HEK293T (cell line): ENCODE measurements around the gene NME4.
"Not testable (repeated sequence)": the region's sequence is repeated elsewhere in the genome, so short reads cannot be mapped to it uniquely, and the experiment has no call there.

Experiments used
- CTCF ChIA-PET: fragments of 350-600 bp; formaldehyde crosslinking; extraction: SDS; loops from one replicate; lab custom pipeline; 2021; ENCODE audit warnings: antibody characterized with exemption, inconsistent platforms; lab: Yijun Ruan, JAX
- POLR2A ChIA-PET: fragments of 350-600 bp; formaldehyde crosslinking; extraction: SDS; loops from one replicate; lab custom pipeline; 2020; ENCODE audit warnings: antibody characterized with exemption, inconsistent platforms; lab: Yijun Ruan, JAX
- DNase-seq: peaks from one replicate; pipeline ENCODE4 v3.0.0; 2012; ENCODE audit warnings: mixed read lengths; ENCODE audit errors: extremely low spot score
- ARNT ChIP-seq: fragments of 450-650 bp; IDR thresholded peaks from 2 replicates; pipeline ENCODE4 v1.6.1; 2017; ENCODE audit warnings: mild to moderate bottlenecking
- BHLHE40 ChIP-seq: fragments of 450-650 bp; IDR thresholded peaks from 2 replicates; pipeline ENCODE4 v1.6.1; 2016; ENCODE audit warnings: mild to moderate bottlenecking, moderate library complexity, borderline replicate concordance
- CTBP1 ChIP-seq: fragments of 450-650 bp; IDR thresholded peaks from 2 replicates; pipeline ENCODE4 v1.6.1; 2016; ENCODE audit warnings: borderline replicate concordance
- ELF4 ChIP-seq: fragments of 450-650 bp; IDR thresholded peaks from 2 replicates; pipeline ENCODE4 v1.6.1; 2017; ENCODE audit warnings: antibody characterized with exemption
- FOXA1 ChIP-seq: fragments of 450-650 bp; IDR thresholded peaks from 2 replicates; pipeline ENCODE4 v1.6.1; 2016; ENCODE audit warnings: mild to moderate bottlenecking
- FOXK2 ChIP-seq: fragments of 450-650 bp; IDR thresholded peaks from 2 replicates; pipeline ENCODE4 v1.6.1; 2016; ENCODE audit warnings: mild to moderate bottlenecking
- FOXM1 ChIP-seq: fragments of 450-650 bp; IDR thresholded peaks from 2 replicates; pipeline ENCODE4 v1.6.1; 2017; ENCODE audit warnings: mild to moderate bottlenecking, borderline replicate concordance
- HDGF ChIP-seq: fragments of 450-650 bp; IDR thresholded peaks from 2 replicates; pipeline ENCODE4 v1.6.1; 2017; ENCODE audit warnings: antibody characterized with exemption, borderline replicate concordance
- L3MBTL2 ChIP-seq: fragments of 450-650 bp; conservative IDR thresholded peaks from 2 replicates; pipeline ENCODE4 v1.6.1; 2016; ENCODE audit warnings: mild to moderate bottlenecking
- LEF1 ChIP-seq: fragments of 450-650 bp; IDR thresholded peaks from 2 replicates; pipeline ENCODE4 v1.6.1; 2017; ENCODE audit warnings: mild to moderate bottlenecking, borderline replicate concordance
- NFRKB ChIP-seq: fragments of 450-650 bp; IDR thresholded peaks from 2 replicates; pipeline ENCODE4 v1.6.1; 2016; ENCODE audit warnings: mild to moderate bottlenecking, moderate library complexity
- PKNOX1 ChIP-seq: fragments of 450-650 bp; IDR thresholded peaks from 2 replicates; pipeline ENCODE4 v1.6.1; 2016
- SP1 ChIP-seq: fragments of 450-650 bp; IDR thresholded peaks from 2 replicates; pipeline ENCODE4 v1.6.1; 2017
- SUZ12 ChIP-seq: fragments of 450-650 bp; IDR thresholded peaks from 2 replicates; pipeline ENCODE4 v1.6.1; 2016; ENCODE audit warnings: mild to moderate bottlenecking
- TARDBP ChIP-seq: fragments of 450-650 bp; IDR thresholded peaks from 2 replicates; pipeline ENCODE4 v1.6.1; 2016
- ZNF384 ChIP-seq: fragments of 450-650 bp; IDR thresholded peaks from 2 replicates; pipeline ENCODE4 v1.6.1; 2016

NME4 gene

GRCh38 chr16:397135-397661 is at the start of gene NME4:
Gene NME4, plus strand, starts transcription at chr16:397199. Its CDS starts 24 bp downstream, at chr16:397223.
- CTCF ChIA-PET: no interaction called here
- TF ChIP-seq ELF4: no peak
- no peak for TF ChIP-seq PKNOX1
- no peak for TF ChIP-seq BHLHE40
- TF ChIP-seq NFRKB: no peak
- no peak for TF ChIP-seq SP1
- no peak for TF ChIP-seq FOXK2
- TF ChIP-seq FOXA1: no peak
- no peak for TF ChIP-seq FOXM1
- TF ChIP-seq TARDBP: no peak
- TF ChIP-seq LEF1: no peak
- no peak for TF ChIP-seq ARNT
- peak; percentile 56 for DNase-seq
- POLR2A ChIA-PET: interaction anchor here (1.0 kb wide), 1 partner anchor 29 kb away, joined by 3 read pairs; no protein-coding TSS in a partner anchor

- ChIA-PET POLR2A (no interaction called here), CTCF (no interaction called here)
- no peak for TF ChIP-seq SP1
- no peak for TF ChIP-seq CTBP1
- no peak for TF ChIP-seq FOXK2
- no peak for TF ChIP-seq HDGF
- TF ChIP-seq FOXM1: no peak
- no peak for TF ChIP-seq TARDBP
- TF ChIP-seq BHLHE40: no peak
- no peak for TF ChIP-seq FOXA1
- no peak for TF ChIP-seq LEF1
- TF ChIP-seq PKNOX1: no peak
- TF ChIP-seq ELF4: no peak
- TF ChIP-seq ARNT: no peak
- no peak for TF ChIP-seq NFRKB
- no peak for TF ChIP-seq L3MBTL2
- TF ChIP-seq SUZ12: no peak
- TF ChIP-seq ZNF384: no peak
- DNase-seq: no peak
These were observed 49.8 kb upstream of the NME4 start for GRCh38 chr16:347203-347602.

DNA sequence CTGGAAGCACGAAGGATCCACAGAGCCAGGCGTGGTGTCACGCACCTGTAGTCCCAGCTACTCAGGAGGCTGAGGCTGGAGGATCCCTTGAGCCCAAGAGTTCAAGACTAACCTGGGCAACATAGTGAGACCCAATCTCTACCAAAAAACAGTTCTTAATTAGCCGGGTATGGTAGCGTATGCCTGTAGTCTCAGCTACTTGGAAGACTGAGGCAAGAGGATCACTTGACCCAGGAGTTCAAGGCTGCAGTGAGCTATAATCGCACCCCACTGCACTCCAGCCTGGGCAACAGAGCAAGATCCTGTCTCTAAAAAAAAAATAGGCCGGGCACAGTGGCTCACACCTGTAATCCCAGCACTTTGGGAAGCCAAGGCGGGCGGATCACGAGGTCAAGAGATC is 48.5 kb upstream of the NME4 start:
- CTCF ChIA-PET, DNase-seq: not testable (repeated sequence)
- POLR2A ChIA-PET: interaction anchor here (0.6 kb wide), 1 partner anchor 1727 kb away, joined by 3 read pairs; no protein-coding TSS in a partner anchor

GRCh38 chr16:349211-349610 is 47.8 kb upstream of the NME4 start:
- CTCF ChIA-PET: no interaction called here
- no peak for DNase-seq
- TF ChIP-seq FOXM1: no peak
- TF ChIP-seq FOXK2: no peak
- TF ChIP-seq CTBP1: no peak
- no peak for TF ChIP-seq L3MBTL2
- no peak for TF ChIP-seq ELF4
- no peak for TF ChIP-seq FOXA1
- TF ChIP-seq ARNT: no peak
- TF ChIP-seq TARDBP: no peak
- no peak for TF ChIP-seq ZNF384
- TF ChIP-seq HDGF: no peak
- TF ChIP-seq BHLHE40: no peak
- no peak for TF ChIP-seq LEF1
- TF ChIP-seq SP1: no peak
- TF ChIP-seq SUZ12: no peak
- TF ChIP-seq NFRKB: no peak
- TF ChIP-seq PKNOX1: no peak
- POLR2A ChIA-PET: no interaction called here

- CTCF ChIA-PET: interaction anchor here (0.6 to 0.8 kb wide), 2 partner anchors 12 to 19 kb away, joined by 3 read pairs; no protein-coding TSS in a partner anchor
- TF ChIP-seq CTBP1: no peak
- no peak for TF ChIP-seq BHLHE40
- no peak for TF ChIP-seq ARNT
- no peak for TF ChIP-seq SP1
- POLR2A ChIA-PET: interaction anchor here (1.6 kb wide), 1 partner anchor 70 kb away, joined by 3 read pairs; the partner anchor contains the start of gene ARHGDIG
- DNase-seq: no peak
These were observed 46.8 kb upstream of the NME4 start for GRCh38 chr16:350203-350602.

DNA sequence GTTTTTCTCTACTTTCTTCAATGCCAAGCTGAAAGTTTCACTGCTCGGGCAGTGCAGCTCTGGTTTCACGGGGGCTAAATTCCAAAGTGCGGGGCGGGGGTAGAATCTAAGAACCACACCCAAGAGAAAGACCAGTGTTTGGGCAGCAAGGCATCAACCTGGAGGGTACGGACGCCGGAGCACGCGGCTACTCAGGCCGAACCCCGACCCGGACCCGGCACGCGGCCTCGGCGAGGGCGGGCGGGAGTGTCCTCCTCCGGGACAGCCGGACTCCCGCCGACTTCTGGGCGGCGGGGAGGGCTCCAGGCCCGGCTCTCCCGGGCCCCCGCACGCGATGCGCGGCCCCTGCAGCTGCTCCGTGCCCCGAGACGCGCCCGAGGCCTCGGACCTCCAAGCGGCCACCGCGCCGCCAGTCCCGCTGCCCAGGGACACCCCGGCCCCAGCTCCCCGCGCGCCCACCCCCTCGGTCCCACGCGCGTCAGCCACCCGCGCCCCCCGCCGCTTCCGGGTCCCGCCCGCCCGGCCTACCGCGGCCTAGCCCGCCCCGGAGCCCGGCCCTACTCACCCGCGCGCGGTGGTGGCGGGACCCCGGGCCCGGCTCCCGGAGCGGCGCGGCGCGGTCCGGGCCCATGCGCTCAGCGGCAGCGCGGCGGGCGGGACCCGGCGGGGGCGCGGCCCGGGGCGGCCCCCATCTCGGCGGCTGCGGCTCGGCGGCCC is 45.0 kb upstream of the NME4 start:
- CTCF ChIA-PET: interaction anchor here (0.5 to 0.6 kb wide), 2 partner anchors 35 to 170 kb away, joined by 3 read pairs; no protein-coding TSS in a partner anchor
- POLR2A ChIA-PET: interaction anchor here (1.0 to 2.0 kb wide), 4 partner anchors 19 to 118 kb away, joined by 3 to 6 read pairs (median 4); partner anchors contain the start of genes FAM234A and MRPL28
- TF ChIP-seq FOXM1 (no peak), ARNT (no peak), FOXA1 (no peak), CTBP1 (no peak), HDGF (no peak), ELF4 (no peak), SUZ12 (no peak), TARDBP (no peak), L3MBTL2 (no peak; the same call in 1 of the 2 replicates), SP1 (no peak), LEF1 (no peak)
- no peak for DNase-seq
